Ascending aorta (tissue), 2 donors: ENCODE measurements around the gene SERTM2. TPM values are rescaled to one million over a fixed set of nuclear protein-coding genes. Genes with fewer than 3 reads are reported as not detected.
A peak's percentile ranks its signal among the peaks of the same experiment; 100 is the strongest.

Experiments used
- DNase-seq, 2 donors: peaks; one replicate each; pipeline ENCODE4 v3.0.0-alpha.2; 2019; ENCODE audit warnings: low spot score in 2 of 2
- H3K27ac ChIP-seq, 2 donors: fragments of 200-600 bp; sonication (generic); one replicate each; pipeline ENCODE4 v1.5.1; 2016 to 2017; ENCODE audit warnings: mild to moderate bottlenecking in 1 of 2
- H3K27me3 ChIP-seq: fragments of 200-600 bp; sonication (generic); one replicate; pipeline ENCODE4 v1.5.1; 2017
- H3K36me3 ChIP-seq, 2 donors: fragments of 200-600 bp; sonication (generic); one replicate each; pipeline ENCODE4 v1.5.1; 2016
- H3K4me1 ChIP-seq, 2 donors: fragments of 200-600 bp; sonication (generic); one replicate each; pipeline ENCODE4 v1.5.1; 2016 to 2017; ENCODE audit warnings: mild to moderate bottlenecking in 1 of 2
- H3K4me3 ChIP-seq, 2 donors: fragments of 200-600 bp; sonication (generic); one replicate each; pipeline ENCODE4 v1.5.1; 2016 to 2017; ENCODE audit warnings: mild to moderate bottlenecking in 1 of 2
- H3K9me3 ChIP-seq, 2 donors: fragments of 200-600 bp; sonication (generic); one replicate each; pipeline ENCODE4 v1.5.1; 2016
- intact Hi-C: fragments of 100-400 bp; cut with DNase I; formaldehyde crosslinking; loops from one replicate; pipeline ENCODE4 v1.15.1; 2023
- total RNA-seq: library from RNA; depleted of rRNA; stranded (reverse); fragments of >200 nt; gene quantifications from one replicate; pipeline ENCODE4 v1.1.0, GENCODE V29; 2016
- TF ChIP-seq, protein P1 (sequence below), 3 experiments: fragments of 200-600 bp in 2 of 3; fragments of 450-650 bp in 1 of 3; sonication (generic) in 2 of 3; IDR thresholded peaks; one replicate each; pipeline ENCODE4 v1.5.1; 2016 to 2019; ENCODE audit warnings: antibody characterized with exemption in 3 of 3, mild to moderate bottlenecking in 1 of 3, moderate library complexity in 1 of 3

SERTM2 gene
- total RNA-seq, 1 donor from 2014 or later, result not detected

DNA sequence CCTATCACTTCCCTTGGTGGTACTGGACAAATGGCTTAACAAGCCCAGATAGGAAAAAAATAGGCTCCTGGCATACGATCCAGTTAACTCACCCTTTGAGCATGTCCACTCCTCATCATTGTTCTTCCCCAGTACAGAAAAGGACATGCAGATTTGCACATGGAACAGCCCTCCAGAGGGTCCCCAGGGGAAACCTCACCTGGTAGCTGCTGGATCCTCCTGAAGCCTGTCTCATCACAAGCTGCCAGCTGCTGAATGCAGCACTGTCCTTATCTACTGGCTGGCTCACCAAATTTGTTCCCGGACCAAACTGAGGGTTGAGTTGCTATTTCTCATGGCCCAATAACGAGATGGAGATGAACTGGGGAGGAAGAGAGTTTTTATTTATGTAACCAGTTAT lies 49.4 kb downstream of the SERTM2 start:
- TF ChIP-seq, protein P1, sequence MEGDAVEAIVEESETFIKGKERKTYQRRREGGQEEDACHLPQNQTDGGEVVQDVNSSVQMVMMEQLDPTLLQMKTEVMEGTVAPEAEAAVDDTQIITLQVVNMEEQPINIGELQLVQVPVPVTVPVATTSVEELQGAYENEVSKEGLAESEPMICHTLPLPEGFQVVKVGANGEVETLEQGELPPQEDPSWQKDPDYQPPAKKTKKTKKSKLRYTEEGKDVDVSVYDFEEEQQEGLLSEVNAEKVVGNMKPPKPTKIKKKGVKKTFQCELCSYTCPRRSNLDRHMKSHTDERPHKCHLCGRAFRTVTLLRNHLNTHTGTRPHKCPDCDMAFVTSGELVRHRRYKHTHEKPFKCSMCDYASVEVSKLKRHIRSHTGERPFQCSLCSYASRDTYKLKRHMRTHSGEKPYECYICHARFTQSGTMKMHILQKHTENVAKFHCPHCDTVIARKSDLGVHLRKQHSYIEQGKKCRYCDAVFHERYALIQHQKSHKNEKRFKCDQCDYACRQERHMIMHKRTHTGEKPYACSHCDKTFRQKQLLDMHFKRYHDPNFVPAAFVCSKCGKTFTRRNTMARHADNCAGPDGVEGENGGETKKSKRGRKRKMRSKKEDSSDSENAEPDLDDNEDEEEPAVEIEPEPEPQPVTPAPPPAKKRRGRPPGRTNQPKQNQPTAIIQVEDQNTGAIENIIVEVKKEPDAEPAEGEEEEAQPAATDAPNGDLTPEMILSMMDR (IDR thresholded peaks at IDR 0.05), result no peak
- H3K36me3 ChIP-seq, result no peaks in the 10 kb centered on the region
- intact Hi-C loops, result no loop called here
- DNase-seq, result no peak
- no peaks in the 10 kb centered on the region for H3K27me3 ChIP-seq
- no peaks in the 10 kb centered on the region for H3K9me3 ChIP-seq
- H3K27ac ChIP-seq, result no peak overlapping the region
- no peak overlapping the region for H3K4me3 ChIP-seq
- no peaks in the 10 kb centered on the region for H3K4me1 ChIP-seq

DNA sequence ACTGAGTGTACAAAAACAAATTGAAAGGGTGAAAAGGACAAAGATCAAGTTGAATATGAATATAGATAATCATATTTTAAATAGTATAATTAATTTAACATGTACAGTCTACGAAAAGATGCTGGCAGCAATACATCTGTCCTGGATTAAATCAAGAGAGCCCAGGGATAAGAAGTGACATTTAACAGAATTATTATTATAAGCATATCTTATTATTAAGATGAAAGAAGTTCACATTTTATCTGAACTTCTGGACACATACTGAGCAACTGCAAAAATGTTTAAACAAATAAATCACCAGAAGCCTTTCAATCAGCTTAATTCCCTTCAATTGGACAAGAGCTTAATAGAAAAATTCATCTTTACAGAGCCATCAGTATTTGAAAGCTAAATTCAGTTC lies 50.4 kb downstream of the SERTM2 start:
- intact Hi-C loops, result no loop called here
- TF ChIP-seq, protein P1 (IDR thresholded peaks at IDR 0.05), result no peak
- H3K36me3 ChIP-seq, result no peaks in the 10 kb centered on the region
- no peaks in the 10 kb centered on the region for H3K9me3 ChIP-seq
- no peak for DNase-seq
- H3K4me1 ChIP-seq, result no peaks in the 10 kb centered on the region
- no peak overlapping the region for H3K4me3 ChIP-seq
- no peaks in the 10 kb centered on the region for H3K27me3 ChIP-seq
- H3K27ac ChIP-seq, result no peak overlapping the region

DNA sequence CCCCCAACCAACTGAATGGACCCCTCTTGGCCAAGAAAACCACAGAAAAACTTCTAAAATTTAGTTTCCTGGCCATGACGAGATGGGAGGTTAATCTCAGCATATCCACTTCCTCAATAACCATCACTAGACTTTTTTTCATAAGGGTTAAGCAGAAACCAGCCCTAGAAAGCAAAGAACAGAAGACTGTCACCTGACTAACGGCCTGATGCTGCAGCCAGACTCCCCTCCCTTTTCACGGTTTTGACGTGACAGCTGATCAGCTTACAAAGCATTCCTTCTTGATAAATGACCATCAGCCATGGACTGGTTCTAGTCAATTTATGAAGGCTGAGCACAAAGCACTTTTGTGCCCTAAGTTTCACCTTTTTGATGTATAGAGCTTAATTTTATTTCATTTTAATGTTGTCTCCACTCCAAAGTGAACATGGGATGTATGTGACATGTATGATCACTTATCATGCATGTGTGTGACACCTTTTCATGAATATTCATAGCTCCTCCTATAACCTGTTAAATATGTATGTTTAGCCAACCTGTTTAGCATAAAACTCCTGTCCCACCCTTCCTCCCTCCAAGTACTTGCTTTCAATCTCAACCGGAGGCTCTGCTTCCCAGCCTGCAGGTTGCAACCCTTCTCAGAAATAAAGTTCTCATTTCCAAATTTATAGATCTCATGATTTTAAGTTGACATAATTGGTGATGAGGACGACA lies 56.3 kb downstream of the SERTM2 start:
- Histone ChIP-seq H3K27ac (no peak overlapping the region), H3K27me3 (no peaks in the 10 kb centered on the region), H3K36me3 (no peaks in the 10 kb centered on the region), H3K4me3 (no peak overlapping the region), H3K4me1 (no peaks in the 10 kb centered on the region), H3K9me3 (no peaks in the 10 kb centered on the region)
- DNase-seq, result no peak
- intact Hi-C loops, result no loop called here
- TF ChIP-seq, protein P1 (IDR thresholded peaks at IDR 0.05), result no peak

DNA sequence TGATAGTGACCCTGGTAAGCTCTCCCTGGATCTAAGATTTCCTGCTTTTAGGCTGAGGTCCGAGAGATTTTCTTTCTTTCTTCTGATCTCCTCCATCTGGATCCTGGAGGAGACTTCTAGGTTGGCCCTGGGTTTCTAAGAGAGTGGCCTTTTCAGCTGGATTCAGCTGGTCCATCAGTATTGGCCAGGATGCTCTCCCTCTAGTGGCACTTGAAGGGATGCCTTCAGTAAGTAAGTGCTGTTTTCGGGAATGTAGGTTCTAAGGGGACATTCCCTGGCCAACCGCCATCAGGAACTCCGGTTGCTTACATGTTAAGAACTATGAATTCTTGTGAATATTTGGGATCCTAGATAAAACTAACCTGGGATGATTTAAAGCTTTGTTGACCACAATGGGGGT lies 56.9 kb downstream of the SERTM2 start:
- TF ChIP-seq, protein P1 (IDR thresholded peaks at IDR 0.05), result peak in 2 of 3 experiments; percentile 12 to 18
- intact Hi-C loops, result no loop called here
- Histone ChIP-seq H3K4me3 (no peak overlapping the region), H3K4me1 (no peaks in the 10 kb centered on the region), H3K27me3 (no peaks in the 10 kb centered on the region), H3K9me3 (no peaks in the 10 kb centered on the region), H3K27ac (no peak overlapping the region), H3K36me3 (no peaks in the 10 kb centered on the region)
- DNase-seq, result no peak

DNA sequence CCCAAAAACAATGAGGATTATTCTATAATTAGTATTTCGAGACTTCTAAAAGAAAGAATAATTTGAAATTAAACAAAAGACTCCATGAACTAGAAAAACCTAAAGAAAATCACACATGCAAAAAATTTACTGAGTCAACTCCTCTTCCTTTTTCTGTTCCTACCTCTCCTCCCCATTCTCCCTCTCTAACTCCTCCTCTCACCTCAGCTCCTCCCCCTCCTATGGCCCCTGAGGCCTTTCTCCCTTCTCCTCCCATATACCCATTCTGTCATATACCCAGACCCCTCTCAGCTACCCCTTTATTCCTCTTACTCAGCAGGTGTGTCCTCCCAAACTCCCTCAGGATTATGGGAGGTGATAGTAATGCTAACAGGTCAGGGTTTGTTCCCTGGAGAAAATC lies 57.4 kb downstream of the SERTM2 start:
- H3K27me3 ChIP-seq, result no peaks in the 10 kb centered on the region

More for the DNA sequence above, 57.4 kb downstream of the SERTM2 start:
- Histone ChIP-seq H3K36me3 (no peaks in the 10 kb centered on the region), H3K4me3 (no peak overlapping the region), H3K9me3 (no peaks in the 10 kb centered on the region), H3K4me1 (no peaks in the 10 kb centered on the region), H3K27ac (no peak overlapping the region)
- intact Hi-C loops, result no loop called here
- DNase-seq, result no peak
- TF ChIP-seq, protein P1 (IDR thresholded peaks at IDR 0.05), result no peak

Other genes starting within 250 kb of the SERTM2 start
- gene CAPN6, start 241.2 kb upstream of the SERTM2 start, total RNA-seq, result 1.5 TPM
- gene DCX, start 99.5 kb upstream of the SERTM2 start, total RNA-seq, result not detected
- 21.1 TPM for gene ALG13, start 169.5 kb downstream of the SERTM2 start, total RNA-seq